Endothelial cell (in vitro differentiated cells): Measurements from ENCODE around the gene GABPB1. TPM values are rescaled to one million over a fixed set of nuclear protein-coding genes. Genes with fewer than 3 reads are reported as not detected.

Experiments used
- DNase-seq: peaks from one replicate; pipeline ENCODE4 v3.0.0; 2021; ENCODE audit warnings: low spot score
- H3K27ac Mint-ChIP-seq: one replicate; pipeline ENCODE4 v1.8.0; 2021; ENCODE audit warnings: mixed read lengths, inconsistent platforms; ENCODE audit not compliant: unreplicated experiment
- H3K27me3 Mint-ChIP-seq: one replicate; pipeline ENCODE4 v1.8.0; 2021; ENCODE audit warnings: mild to moderate bottlenecking, moderate library complexity, mixed read lengths, inconsistent platforms; ENCODE audit not compliant: unreplicated experiment
- H3K36me3 Mint-ChIP-seq: one replicate; pipeline ENCODE4 v1.8.0; 2021; ENCODE audit warnings: mild to moderate bottlenecking, low read depth, mixed read lengths, inconsistent platforms; ENCODE audit not compliant: unreplicated experiment
- H3K4me1 Mint-ChIP-seq: one replicate; pipeline ENCODE4 v1.8.0; 2021; ENCODE audit warnings: mild to moderate bottlenecking, mixed read lengths, inconsistent platforms; ENCODE audit not compliant: unreplicated experiment
- H3K4me3 Mint-ChIP-seq: one replicate; pipeline ENCODE4 v1.8.0; 2021; ENCODE audit warnings: mild to moderate bottlenecking, mixed read lengths, inconsistent platforms; ENCODE audit not compliant: unreplicated experiment
- H3K9me3 Mint-ChIP-seq: one replicate; pipeline ENCODE4 v1.8.0; 2021; ENCODE audit warnings: mixed read lengths, inconsistent platforms; ENCODE audit not compliant: unreplicated experiment
- total RNA-seq: library from RNA; stranded (reverse); fragmentation: NEBNext Ultra II Directional; extraction: Animal tissue kit (Norgen Biotek cat#: 25700); gene quantifications from one replicate; pipeline ENCODE4 v1.2.1, GENCODE V29; 2021; ENCODE audit not compliant: unreplicated experiment
- TF ChIP-seq, protein P1 (sequence below): fragments of 200-600 bp; sonication (generic); IDR thresholded peaks from one replicate; pipeline ENCODE4 v1.5.0; 2021; ENCODE audit warnings: antibody characterized with exemption; ENCODE audit not compliant: unreplicated experiment

Gene GABPB1
- total RNA-seq, 1 donor from 2014 or later: 58.5 TPM

GRCh38 chr15:50281427-50281826 is 73.6 kb downstream of the GABPB1 start:
- H3K9me3 Mint-ChIP-seq: no peaks in the 10 kb centered on the region

GRCh38 chr15:50280271-50280670 is 74.7 kb downstream of the GABPB1 start:
- Mint-ChIP-seq H3K9me3 (no peaks in the 10 kb centered on the region), H3K27me3 (peaks cover 2% of the 10 kb centered on the region), H3K36me3 (no peaks in the 10 kb centered on the region), H3K4me3 (no peak overlapping the region), H3K4me1 (no peaks in the 10 kb centered on the region), H3K27ac (peak overlapping the region; percentile 16)
- TF ChIP-seq, protein P1, sequence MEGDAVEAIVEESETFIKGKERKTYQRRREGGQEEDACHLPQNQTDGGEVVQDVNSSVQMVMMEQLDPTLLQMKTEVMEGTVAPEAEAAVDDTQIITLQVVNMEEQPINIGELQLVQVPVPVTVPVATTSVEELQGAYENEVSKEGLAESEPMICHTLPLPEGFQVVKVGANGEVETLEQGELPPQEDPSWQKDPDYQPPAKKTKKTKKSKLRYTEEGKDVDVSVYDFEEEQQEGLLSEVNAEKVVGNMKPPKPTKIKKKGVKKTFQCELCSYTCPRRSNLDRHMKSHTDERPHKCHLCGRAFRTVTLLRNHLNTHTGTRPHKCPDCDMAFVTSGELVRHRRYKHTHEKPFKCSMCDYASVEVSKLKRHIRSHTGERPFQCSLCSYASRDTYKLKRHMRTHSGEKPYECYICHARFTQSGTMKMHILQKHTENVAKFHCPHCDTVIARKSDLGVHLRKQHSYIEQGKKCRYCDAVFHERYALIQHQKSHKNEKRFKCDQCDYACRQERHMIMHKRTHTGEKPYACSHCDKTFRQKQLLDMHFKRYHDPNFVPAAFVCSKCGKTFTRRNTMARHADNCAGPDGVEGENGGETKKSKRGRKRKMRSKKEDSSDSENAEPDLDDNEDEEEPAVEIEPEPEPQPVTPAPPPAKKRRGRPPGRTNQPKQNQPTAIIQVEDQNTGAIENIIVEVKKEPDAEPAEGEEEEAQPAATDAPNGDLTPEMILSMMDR: no peak
- no peak for DNase-seq

More at GRCh38 chr15:50281427-50281826, 73.6 kb downstream of the GABPB1 start:
- Mint-ChIP-seq H3K4me1 (no peaks in the 10 kb centered on the region), H3K27ac (no peak overlapping the region), H3K27me3 (peaks cover 2% of the 10 kb centered on the region), H3K36me3 (no peaks in the 10 kb centered on the region), H3K4me3 (no peak overlapping the region)
- TF ChIP-seq, protein P1: no peak
- no peak for DNase-seq

DNA sequence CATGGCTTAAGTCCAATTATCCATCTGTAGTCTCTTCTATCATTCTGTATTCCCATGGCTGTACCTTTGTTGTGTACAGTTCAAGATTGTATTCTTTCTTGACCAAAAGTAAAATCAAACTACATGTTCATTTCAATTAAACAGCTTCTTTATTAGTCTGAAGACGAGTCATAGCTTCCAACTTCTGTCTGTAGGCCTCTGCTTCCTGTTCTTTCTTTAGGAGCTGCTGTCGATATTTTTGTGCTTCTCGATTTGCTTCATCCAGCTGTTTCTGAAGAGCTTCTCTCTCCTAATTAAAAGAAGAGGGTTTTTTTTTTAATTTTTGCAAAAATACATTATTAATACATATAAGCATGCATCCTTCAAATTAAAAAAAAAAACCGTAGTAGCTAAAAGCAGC is 76.5 kb downstream of the GABPB1 start:
- DNase-seq: no peak
- Mint-ChIP-seq H3K36me3 (no peaks in the 10 kb centered on the region), H3K9me3 (no peaks in the 10 kb centered on the region), H3K4me1 (no peaks in the 10 kb centered on the region), H3K27ac (no peak overlapping the region), H3K4me3 (no peak overlapping the region), H3K27me3 (peaks cover 2% of the 10 kb centered on the region)
- TF ChIP-seq, protein P1: no peak

DNA sequence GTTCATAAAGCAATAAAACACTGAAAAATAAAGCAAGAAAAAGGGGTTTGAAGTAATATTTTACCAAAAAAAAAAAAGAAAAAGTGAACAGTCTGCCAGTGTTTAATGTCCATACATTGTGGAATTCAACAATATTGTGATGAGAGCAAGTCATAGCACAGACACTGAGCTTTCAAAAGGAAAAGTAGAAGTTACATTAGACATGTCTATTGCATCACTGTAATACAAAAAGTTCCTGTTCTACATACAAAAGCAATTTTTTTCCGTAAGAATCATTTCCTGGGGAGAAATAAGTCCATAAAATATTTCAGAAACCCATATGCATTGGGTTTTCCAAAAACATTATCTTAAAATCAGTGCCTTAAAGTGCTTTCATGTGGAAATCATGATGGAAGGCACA is 77.6 kb downstream of the GABPB1 start:
- DNase-seq: no peak
- H3K27ac Mint-ChIP-seq: no peak overlapping the region
- TF ChIP-seq, protein P1: no peak
- H3K4me1 Mint-ChIP-seq: no peaks in the 10 kb centered on the region
- H3K27me3 Mint-ChIP-seq: peaks cover 2% of the 10 kb centered on the region
- no peak overlapping the region for H3K4me3 Mint-ChIP-seq
- no peaks in the 10 kb centered on the region for H3K36me3 Mint-ChIP-seq
- H3K9me3 Mint-ChIP-seq: no peaks in the 10 kb centered on the region

DNA sequence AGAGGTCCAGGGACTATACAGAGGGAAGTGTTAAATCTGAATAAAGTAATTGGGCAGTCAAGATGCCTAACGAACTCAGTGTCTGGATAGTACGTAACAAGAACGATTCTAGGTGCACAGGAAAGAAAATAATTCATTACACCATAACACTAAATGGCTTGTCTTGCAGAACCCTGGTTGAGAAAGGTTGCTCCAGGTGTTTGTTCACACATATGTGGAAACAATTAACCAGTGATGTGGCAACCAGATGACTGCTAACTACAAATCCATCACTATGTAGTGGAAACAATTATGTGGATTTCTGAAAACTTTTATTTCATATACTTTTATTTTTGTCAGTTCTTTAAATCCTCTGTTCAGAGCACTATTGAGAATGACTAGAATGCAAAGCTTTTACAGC is 79.1 kb downstream of the GABPB1 start:
- Mint-ChIP-seq H3K36me3 (no peaks in the 10 kb centered on the region), H3K4me1 (no peaks in the 10 kb centered on the region), H3K4me3 (no peak overlapping the region), H3K27me3 (peaks cover 2% of the 10 kb centered on the region), H3K9me3 (no peaks in the 10 kb centered on the region), H3K27ac (no peak overlapping the region)
- TF ChIP-seq, protein P1: no peak
- no peak for DNase-seq
